Liver (tissue), 9 donors: Measurements from ENCODE around the gene PLK3. TPM values are rescaled to one million over a fixed set of nuclear protein-coding genes. Genes with fewer than 3 reads are reported as not detected.

Experiments
- DNase-seq: peaks from one replicate; pipeline ENCODE4 v3.0.0-alpha.2; 2017; ENCODE audit warnings: low spot score
- H3K27ac ChIP-seq, 2 donors: one replicate each; pipeline ENCODE4 v1.7.0; 2013; ENCODE audit warnings: inconsistent platforms in 2 of 2, low read length in 2 of 2, control low read depth in 1 of 2, low read depth in 1 of 2, mild to moderate bottlenecking in 1 of 2
- H3K27me3 ChIP-seq, 4 donors: one replicate each; pipeline versions ENCODE4 v1.6.1 to v1.7.0; 2013; ENCODE audit warnings: low read length in 3 of 4, inconsistent platforms in 1 of 4, mild to moderate bottlenecking in 1 of 4, moderate library complexity in 1 of 4; ENCODE audit not compliant: control insufficient read depth in 4 of 4, insufficient read depth in 4 of 4
- H3K36me3 ChIP-seq, 4 donors: one replicate each; pipeline versions ENCODE4 v1.6.1 to v1.7.0; 2013; ENCODE audit warnings: low read length in 3 of 4, mild to moderate bottlenecking in 3 of 4, low read depth in 1 of 4, moderate library complexity in 1 of 4; ENCODE audit not compliant: control insufficient read depth in 4 of 4, insufficient read depth in 3 of 4
- H3K4me1 ChIP-seq, 4 donors: one replicate each; pipeline versions ENCODE4 v1.6.1 to v1.7.0; 2013; ENCODE audit warnings: low read length in 3 of 4, mild to moderate bottlenecking in 3 of 4, moderate library complexity in 1 of 4; ENCODE audit not compliant: control insufficient read depth in 4 of 4, insufficient read depth in 4 of 4
- H3K4me3 ChIP-seq, 3 donors: one replicate each; pipeline versions ENCODE4 v1.6.1 to v1.7.0; 2013; ENCODE audit warnings: low read length in 3 of 3, control low read depth in 1 of 3, low read depth in 1 of 3, mild to moderate bottlenecking in 1 of 3
- H3K9ac ChIP-seq, 2 donors: one replicate each; pipeline ENCODE4 v1.7.0; 2013; ENCODE audit warnings: low read length in 2 of 2, mild to moderate bottlenecking in 2 of 2, moderate library complexity in 2 of 2, control low read depth in 1 of 2, low read depth in 1 of 2
- H3K9me3 ChIP-seq, 4 donors: one replicate each; pipeline versions ENCODE4 v1.6.1 to v1.7.0; 2013; ENCODE audit warnings: low read length in 3 of 4; ENCODE audit not compliant: control insufficient read depth in 4 of 4
- EGR1 ChIP-seq, 2 donors: IDR thresholded peaks; 2 replicates each; pipeline ENCODE4 v1.6.1; 2016 to 2018; ENCODE audit warnings: antibody characterized with exemption in 2 of 2, low read depth in 2 of 2
- FOXA1 ChIP-seq: IDR thresholded peaks from 2 replicates; pipeline ENCODE4 v1.6.1; 2016; ENCODE audit warnings: antibody characterized with exemption
- FOXA2 ChIP-seq: IDR thresholded peaks from 2 replicates; pipeline ENCODE4 v1.6.1; 2016; ENCODE audit warnings: antibody characterized with exemption
- GABPA ChIP-seq, 2 donors: IDR thresholded peaks in 1 of 2; conservative IDR thresholded peaks in 1 of 2; 2 replicates each; pipeline ENCODE4 v1.6.1; 2016; ENCODE audit warnings: antibody characterized with exemption in 2 of 2, mild to moderate bottlenecking in 1 of 2, moderate library complexity in 1 of 2
- HNF4A ChIP-seq, 2 donors: conservative IDR thresholded peaks; 2 replicates each; pipeline ENCODE4 v1.6.1; 2016; ENCODE audit warnings: antibody characterized with exemption in 2 of 2, mild to moderate bottlenecking in 2 of 2
- JUND ChIP-seq, 2 donors: IDR thresholded peaks; 2 replicates each; pipeline ENCODE4 v1.6.1; 2016; ENCODE audit warnings: antibody characterized with exemption in 2 of 2
- MAX ChIP-seq: IDR thresholded peaks from 2 replicates; pipeline ENCODE4 v1.6.1; 2016; ENCODE audit warnings: antibody characterized with exemption
- NR2F2 ChIP-seq: IDR thresholded peaks from 2 replicates; pipeline ENCODE4 v1.6.1; 2016; ENCODE audit warnings: antibody characterized with exemption
- RAD21 ChIP-seq, 2 donors: IDR thresholded peaks; 2 replicates each; pipeline ENCODE4 v1.6.1; 2016; ENCODE audit warnings: antibody characterized with exemption in 2 of 2, mild to moderate bottlenecking in 2 of 2
- REST ChIP-seq: IDR thresholded peaks from 2 replicates; pipeline ENCODE4 v1.6.1; 2016; ENCODE audit warnings: antibody characterized with exemption, mild to moderate bottlenecking
- RXRA ChIP-seq, 2 donors: IDR thresholded peaks; 2 replicates each; pipeline ENCODE4 v1.6.1; 2017 to 2018; ENCODE audit warnings: antibody characterized with exemption in 2 of 2, mild to moderate bottlenecking in 1 of 2
- SP1 ChIP-seq: IDR thresholded peaks from 2 replicates; pipeline ENCODE4 v1.6.1; 2018; ENCODE audit warnings: antibody characterized with exemption, mild to moderate bottlenecking
- TAF1 ChIP-seq: conservative IDR thresholded peaks from 2 replicates; pipeline ENCODE4 v1.6.1; 2016; ENCODE audit warnings: antibody characterized with exemption, mild to moderate bottlenecking
- YY1 ChIP-seq: IDR thresholded peaks from 2 replicates; pipeline ENCODE4 v1.6.1; 2016; ENCODE audit warnings: antibody characterized with exemption, mild to moderate bottlenecking
- ZBTB33 ChIP-seq: IDR thresholded peaks from 2 replicates; pipeline ENCODE4 v1.6.1; 2016; ENCODE audit warnings: antibody characterized with exemption
- WGBS: extraction: QIAGEN DNeasy Blood & Tissue Kit; methylation state at CpG from one replicate; pipeline ENCODE4 v1.1.7; 2013; 5-methylcytosine and 5-hydroxymethylcytosine counted together
- polyA plus RNA-seq, 2 donors: library from polyadenylated mRNA; stranded (reverse) in 1 of 2; unstranded in 1 of 2; fragments of 200-250 nt in 1 of 2; fragments of >200 nt in 1 of 2; fragmentation: Nextera tagmentation in 1 of 2; extraction: Ambion mirVana in 1 of 2; gene quantifications; one replicate each; pipeline versions ENCODE4 v1.2.1 to v1.2.3, GENCODE V29; 2013 to 2015
- total RNA-seq, 2 donors: library from RNA; depleted of rRNA; stranded (reverse); fragments of >200 nt; gene quantifications; one replicate each; pipeline ENCODE4 v1.2.3, GENCODE V29; 2014
- donor health status: healthy.
- donor health status: healthy.
- donor health status: healthy.
- donor health status: healthy.
- donor health status: healthy.

Gene PLK3
- total and polyA plus RNA-seq, 4 donors, result 1.5 to 5.7 (median 2.3) TPM

GRCh38 chr1:44828003-44828651 is 27.9 kb downstream of the PLK3 start:
- DNase-seq, result no peak
- Histone ChIP-seq H3K9me3 (no peaks in the 10 kb centered on the region), H3K4me1 (peaks cover 0 to 3% (median 1%) of the 10 kb centered on the region in 4 donors), H3K4me3 (no peak overlapping the region), H3K9ac (no peak overlapping the region), H3K27me3 (no peaks in the 10 kb centered on the region), H3K27ac (no peak overlapping the region), H3K36me3 (no peaks in the 10 kb centered on the region)
- WGBS, result 98% methylated on average over 21 of the region's 21 CpGs
- no peak for TF ChIP-seq HNF4A (conservative IDR thresholded peaks at IDR 0.05)

- Histone ChIP-seq H3K27ac (no peak overlapping the region), H3K9me3 (no peaks in the 10 kb centered on the region), H3K4me3 (no peak overlapping the region), H3K36me3 (no peaks in the 10 kb centered on the region), H3K4me1 (peaks cover 0 to 3% (median 1%) of the 10 kb centered on the region in 4 donors), H3K9ac (no peak overlapping the region), H3K27me3 (no peaks in the 10 kb centered on the region)
- WGBS, result 98% methylated on average over 15 of the region's 15 CpGs
- DNase-seq, result no peak
- TF ChIP-seq YY1 (no peak), FOXA1 (no peak), MAX (no peak), JUND (IDR thresholded peaks at IDR 0.05) (no peak), TAF1 (no peak), RXRA (IDR thresholded peaks at IDR 0.05) (no peak), HNF4A (conservative IDR thresholded peaks at IDR 0.05) (no peak), GABPA (IDR thresholded peaks at IDR 0.05 in 1 of 2, conservative IDR thresholded peaks at IDR 0.05 in 1 of 2) (no peak), NR2F2 (no peak), RAD21 (IDR thresholded peaks at IDR 0.05) (no peak), SP1 (no peak), REST (no peak), FOXA2 (no peak), EGR1 (IDR thresholded peaks at IDR 0.05; ENCODE audit: low read depth in 2 of 2) (no peak), ZBTB33 (no peak)
Measured at GRCh38 chr1:44828841-44829440, 28.8 kb downstream of the PLK3 start.
